HL-60/S4 treated with phorbol 12-myristate 13-acetate at 8.2 ng/mL for 4 days and 3 days (cell line): Measurements from ENCODE around the gene TMSB4X.
"Not testable (repeated sequence)": the region's sequence is repeated elsewhere in the genome, so short reads cannot be mapped to it uniquely, and the experiment has no call there.

ENCODE experiments used
- in situ Hi-C: fragments of 300-500 bp; cut with MboI; formaldehyde crosslinking; loops from 2 replicates; pipeline ENCODE4 v1.15.0; 2022; ENCODE audit warnings: low sequenced_read_pairs

TMSB4X gene

DNA sequence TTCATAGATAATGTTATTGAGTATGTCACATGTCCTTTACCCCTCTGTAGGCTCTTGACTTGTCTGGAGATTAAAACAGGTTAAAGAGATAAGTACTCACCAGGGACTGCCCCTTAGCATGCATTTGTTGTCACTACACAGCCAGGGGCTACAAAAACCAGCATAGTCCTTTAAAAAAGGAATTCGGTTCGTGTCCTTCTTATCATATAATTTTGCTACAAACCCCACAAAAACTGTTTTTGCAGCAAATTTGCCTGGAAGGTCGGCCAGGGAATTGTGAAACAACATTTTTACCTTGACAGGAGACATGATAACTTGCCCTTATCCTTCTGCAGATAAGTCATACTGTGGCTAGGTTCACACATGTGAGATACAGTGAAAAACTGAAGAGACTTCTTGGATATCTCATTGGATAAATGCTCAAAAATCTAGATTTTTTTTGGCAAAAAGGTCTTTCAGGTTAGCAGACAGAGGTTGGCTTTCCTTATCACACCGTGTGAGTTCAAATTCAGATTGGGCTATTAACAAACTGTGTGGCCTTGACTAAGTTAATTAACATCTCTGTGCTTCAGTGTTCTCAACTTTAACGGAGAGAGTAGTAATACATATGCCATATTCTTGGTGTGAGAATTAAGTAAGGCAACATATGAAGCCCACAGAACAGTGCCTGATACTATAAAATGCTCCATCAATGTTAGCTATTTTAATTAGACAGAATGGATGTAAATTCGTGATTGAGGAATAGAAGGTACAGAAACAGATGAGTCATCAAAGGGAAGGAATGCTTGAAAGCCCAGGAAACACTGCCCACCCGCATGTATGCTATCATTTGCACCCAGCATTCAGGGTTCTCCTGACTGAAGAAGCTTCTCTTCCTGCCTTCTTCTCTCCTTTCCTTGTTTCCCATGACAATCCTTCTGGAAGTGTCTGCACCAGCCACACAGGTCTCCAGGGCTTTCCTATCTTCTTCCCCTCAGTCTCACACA, 39.5 kb downstream of the TMSB4X start:
- in situ Hi-C loops, result no loop called here

DNA sequence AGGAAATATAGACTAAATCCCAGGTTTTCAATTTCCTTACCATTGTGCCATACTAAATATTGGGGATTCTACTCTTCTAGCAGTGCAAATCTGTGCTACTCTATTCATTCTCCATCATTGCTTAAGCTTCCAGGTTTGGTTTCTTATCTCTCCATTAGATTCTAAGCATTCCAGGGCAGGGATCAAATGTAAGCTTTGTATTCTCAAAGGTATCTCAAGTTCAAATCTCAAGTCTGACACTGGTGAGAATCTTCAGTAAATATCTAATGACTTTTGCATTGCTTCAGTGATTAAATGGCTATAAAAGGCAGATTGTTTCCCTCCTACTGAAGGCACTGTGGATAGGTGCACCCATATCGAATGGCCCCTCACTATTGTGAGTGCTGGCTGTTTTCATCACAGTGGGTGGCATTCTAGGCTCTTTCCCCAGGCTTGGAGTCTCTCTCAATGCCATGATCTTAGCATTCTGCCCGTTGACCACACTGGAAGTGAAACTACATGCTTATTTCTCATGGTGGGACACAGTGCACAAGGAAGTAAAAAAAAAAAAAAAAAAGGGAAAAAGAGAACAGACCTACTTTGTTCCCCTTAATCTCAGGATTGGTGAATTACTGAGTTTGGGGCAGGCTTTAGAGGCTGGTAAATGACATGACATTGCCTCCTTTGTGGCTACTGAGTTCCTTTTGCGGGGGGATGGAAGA, 40.8 kb downstream of the TMSB4X start:
- in situ Hi-C loops, result no loop called here

DNA sequence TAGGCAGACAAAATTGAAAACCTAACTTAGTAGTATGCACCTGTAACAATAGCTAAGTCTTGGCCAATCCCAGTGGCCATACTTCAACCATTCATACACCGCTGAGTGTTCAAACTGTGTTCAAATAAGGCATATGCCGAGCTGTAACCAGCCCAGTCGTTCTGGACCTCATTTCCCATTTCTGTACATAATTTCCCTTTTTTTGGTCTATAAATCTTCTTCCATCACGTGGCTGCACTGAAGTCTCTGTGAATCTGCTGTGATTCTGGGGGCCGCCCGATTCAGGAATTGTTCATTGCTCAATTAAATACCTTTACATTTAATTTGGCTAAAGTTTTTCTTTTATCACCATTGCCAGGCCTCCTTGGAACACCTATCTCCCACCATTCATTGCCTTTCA, 41.8 kb downstream of the TMSB4X start:
- in situ Hi-C loops, result not testable (repeated sequence)

DNA sequence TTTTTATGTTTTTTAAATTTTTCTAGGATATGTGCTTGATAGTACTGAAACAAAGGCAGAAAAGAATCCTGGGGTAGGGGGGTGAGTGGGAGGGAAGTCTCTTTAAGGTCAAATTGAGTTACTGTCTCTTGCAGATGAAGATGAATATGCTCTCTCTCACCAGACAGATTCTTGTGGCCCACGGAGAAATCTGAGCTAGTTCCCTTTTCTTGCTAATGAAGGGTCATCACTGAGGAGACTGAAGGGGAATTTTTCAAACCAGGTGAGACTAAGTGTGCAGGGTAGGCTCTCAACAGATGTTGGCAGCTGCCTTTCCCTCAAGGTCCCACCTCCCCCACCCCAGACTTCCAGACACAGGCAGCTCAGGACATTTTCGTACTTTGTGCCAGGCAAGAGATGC, 48.0 kb downstream of the TMSB4X start:
- in situ Hi-C loops, result no loop called here

DNA sequence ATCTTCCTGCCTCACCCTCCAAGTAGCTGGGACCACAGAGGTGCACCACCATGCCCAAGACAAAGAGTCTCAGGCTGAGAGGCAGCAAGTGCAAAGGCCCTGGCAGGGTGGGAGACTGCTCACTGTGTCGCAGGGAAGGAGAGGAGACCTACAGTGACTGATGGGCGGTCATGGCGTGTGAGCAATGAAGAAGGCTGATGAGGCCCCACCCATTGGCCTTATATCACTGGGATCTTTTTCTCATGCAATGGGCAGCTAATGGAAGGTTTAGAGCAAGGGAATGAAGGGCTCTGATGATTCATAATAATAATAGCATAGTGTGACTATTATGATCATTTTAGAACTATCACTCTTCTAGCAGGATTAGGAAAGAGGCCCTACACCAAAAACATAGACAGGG, 48.7 kb downstream of the TMSB4X start:
- in situ Hi-C loops, result no loop called here

DNA sequence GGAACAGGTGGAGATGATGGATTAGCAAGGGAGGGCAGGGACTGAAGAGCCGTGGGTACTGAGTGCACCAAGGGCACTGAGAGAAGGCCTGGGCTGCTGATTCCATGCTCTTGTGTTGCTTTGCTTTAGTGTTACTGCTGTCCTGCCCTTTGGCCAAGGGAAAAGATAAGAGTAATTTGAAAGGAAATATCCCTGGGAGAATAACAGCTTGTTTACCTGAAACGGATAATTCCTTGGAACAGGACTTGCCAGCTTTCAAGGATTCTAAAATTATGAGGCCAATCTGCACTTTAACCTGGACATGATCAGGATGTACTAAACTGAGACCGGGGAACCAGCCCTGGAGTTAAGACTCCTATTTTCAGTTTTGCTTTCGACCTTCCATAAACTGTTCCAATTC, 49.1 kb downstream of the TMSB4X start:
- in situ Hi-C loops, result no loop called here

DNA sequence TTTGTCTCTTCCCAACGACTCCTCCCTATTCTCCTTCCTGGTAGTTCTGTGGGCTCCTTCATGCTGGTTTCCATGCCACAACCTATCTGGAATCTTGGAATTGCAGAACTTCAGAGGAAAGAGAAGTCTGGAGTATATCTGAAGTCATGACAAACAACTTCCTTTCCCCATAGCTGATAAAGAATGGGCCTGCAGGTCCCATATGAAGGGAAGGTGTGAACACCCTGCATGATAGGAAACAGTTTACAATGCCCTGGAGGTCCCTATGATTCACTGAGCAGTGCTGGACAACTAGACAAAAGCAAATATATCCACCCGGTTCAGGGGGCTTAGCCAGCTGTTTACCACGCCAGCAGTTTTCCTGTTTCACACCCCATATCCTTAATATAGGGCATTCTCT, 50.1 kb downstream of the TMSB4X start:
- in situ Hi-C loops, result no loop called here
